ENCODE data around the gene RBM47. TPM values are rescaled to one million over a fixed set of nuclear protein-coding genes. Genes with fewer than 3 reads are reported as not detected.
A peak's percentile ranks its signal among the peaks of the same experiment; 100 is the strongest.
"Not testable (repeated sequence)": the region's sequence is repeated elsewhere in the genome, so short reads cannot be mapped to it uniquely, and the experiment has no call there.

RBM47 gene
- total RNA-seq, 1 experiment from 2014 or later = 5.2 TPM

- no peak for DNase-seq (ENCODE audit: low spot score)
Observed at GRCh38 chr4:40531636-40532023, 98.0 kb downstream of the RBM47 start.

- DNase-seq (ENCODE audit: low spot score) = no peak
Observed at GRCh38 chr4:40530961-40531635, 98.6 kb downstream of the RBM47 start.

GRCh38 chr4:40526741-40527140, 102.9 kb downstream of the RBM47 start:
- DNase-seq (ENCODE audit: low spot score) = peak; percentile 57

- DNase-seq (ENCODE audit: low spot score) = peak; percentile 79
Observed at GRCh38 chr4:40525752-40526598, 103.7 kb downstream of the RBM47 start.

- no peak for DNase-seq (ENCODE audit: low spot score)
Observed at GRCh38 chr4:40524366-40525041, 105.2 kb downstream of the RBM47 start.

- DNase-seq (ENCODE audit: low spot score) = no peak
Observed at GRCh38 chr4:40523581-40523980, 106.1 kb downstream of the RBM47 start.

- DNase-seq (ENCODE audit: low spot score) = no peak
Observed at GRCh38 chr4:40521957-40522356, 107.7 kb downstream of the RBM47 start.

GRCh38 chr4:40520533-40520932, 109.1 kb downstream of the RBM47 start:
- DNase-seq (ENCODE audit: low spot score) = no peak

- not testable (repeated sequence) for DNase-seq (ENCODE audit: low spot score)
Observed at GRCh38 chr4:40517081-40517480, 112.6 kb downstream of the RBM47 start.

- DNase-seq (ENCODE audit: low spot score) = no peak
Observed at GRCh38 chr4:40516651-40517050, 113.0 kb downstream of the RBM47 start.

- peak; percentile 24 for DNase-seq (ENCODE audit: low spot score)
Observed at GRCh38 chr4:40515398-40516293, 114.0 kb downstream of the RBM47 start.

- DNase-seq (ENCODE audit: low spot score) = no peak
Observed at GRCh38 chr4:40515037-40515397, 114.6 kb downstream of the RBM47 start.

- no peak for DNase-seq (ENCODE audit: low spot score)
Observed at GRCh38 chr4:40514497-40514951, 115.1 kb downstream of the RBM47 start.

GRCh38 chr4:40511036-40511614, 118.5 kb downstream of the RBM47 start:
- no peak for DNase-seq (ENCODE audit: low spot score)

GRCh38 chr4:40507977-40508376, 121.7 kb downstream of the RBM47 start:
- DNase-seq (ENCODE audit: low spot score) = no peak

GRCh38 chr4:40506492-40506891, 123.2 kb downstream of the RBM47 start:
- DNase-seq (ENCODE audit: low spot score) = no peak

GRCh38 chr4:40506066-40506465, 123.6 kb downstream of the RBM47 start:
- no peak for DNase-seq (ENCODE audit: low spot score)

- no peak for DNase-seq (ENCODE audit: low spot score)
Observed at GRCh38 chr4:40502934-40503333, 126.7 kb downstream of the RBM47 start.

- DNase-seq (ENCODE audit: low spot score) = no peak
Observed at GRCh38 chr4:40502220-40502619, 127.4 kb downstream of the RBM47 start.

- DNase-seq (ENCODE audit: low spot score) = no peak
Observed at GRCh38 chr4:40500781-40501180, 128.9 kb downstream of the RBM47 start.

- no peak for DNase-seq (ENCODE audit: low spot score)
Observed at GRCh38 chr4:40493160-40493559, 136.5 kb downstream of the RBM47 start.
